Head of caudate nucleus (tissue), 42 donors: ENCODE results near the gene CSTF3.
"Not testable (repeated sequence)": the region's sequence is repeated elsewhere in the genome, so short reads cannot be mapped to it uniquely, and the experiment has no call there.

Source experiments
- DNase-seq, 42 donors: peaks; one replicate each; pipeline versions ENCODE4 v3.0.0 to v3.0.0-alpha.2; 2020 to 2021; ENCODE audit warnings: mixed read lengths in 7 of 42
- intact Hi-C: fragments of 100-400 bp; cut with DNase I; formaldehyde crosslinking; loops from one replicate; pipeline ENCODE4 v1.15.0; 2022

The CSTF3 gene

DNA sequence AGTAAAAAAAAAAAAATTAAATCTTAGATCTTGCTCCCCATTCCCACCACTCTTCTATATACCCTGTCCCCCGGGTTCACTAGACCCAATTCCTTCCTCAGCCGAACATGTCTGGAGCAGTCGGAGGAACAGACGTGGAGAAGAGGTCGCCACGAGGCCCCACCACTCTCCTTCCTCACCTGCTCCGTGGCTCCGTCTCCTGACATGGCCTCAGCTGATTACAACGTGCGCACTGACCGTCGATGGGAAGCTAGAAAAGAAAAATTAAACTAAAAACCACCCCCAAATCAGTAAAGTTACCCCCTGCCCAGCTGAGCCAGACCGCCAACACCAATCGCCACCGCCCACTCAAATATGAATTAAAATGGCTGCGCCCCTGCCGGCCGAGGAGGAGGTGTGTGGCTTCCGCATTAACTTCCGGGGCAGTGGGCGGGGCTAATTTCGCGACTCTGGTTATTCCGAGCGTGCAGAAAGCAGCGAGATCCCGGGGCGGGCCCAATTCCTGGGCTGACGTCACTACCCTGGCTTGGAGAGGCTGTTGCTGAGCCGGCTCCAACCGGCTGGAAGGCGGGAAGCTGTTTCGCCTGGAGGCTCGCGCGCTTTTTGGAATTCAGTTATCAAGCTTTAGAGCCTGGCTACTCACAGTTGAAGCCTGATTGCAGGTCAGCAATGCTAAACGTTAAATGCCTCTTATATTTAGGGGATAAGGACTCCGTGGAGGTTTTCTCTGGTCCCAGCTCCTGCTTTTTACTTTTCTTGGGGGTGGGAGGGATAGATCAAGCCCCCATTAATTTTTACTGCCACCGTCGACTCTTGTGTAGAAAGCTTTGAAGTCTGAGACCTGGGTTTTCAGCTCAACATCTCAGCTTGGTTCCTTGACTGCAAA is at the start of gene CSTF3:
Gene CSTF3, minus strand, starts transcription at position 361 of the 886 bp plus-strand sequence. Its CDS starts 155 bp downstream, at position 206.
- peak; percentile 100 for DNase-seq
- intact Hi-C loops: loop anchor here (5.0 kb wide), 2 partner anchors 96 to 531 kb away; partner anchors contain the start of gene HIPK3

DNA sequence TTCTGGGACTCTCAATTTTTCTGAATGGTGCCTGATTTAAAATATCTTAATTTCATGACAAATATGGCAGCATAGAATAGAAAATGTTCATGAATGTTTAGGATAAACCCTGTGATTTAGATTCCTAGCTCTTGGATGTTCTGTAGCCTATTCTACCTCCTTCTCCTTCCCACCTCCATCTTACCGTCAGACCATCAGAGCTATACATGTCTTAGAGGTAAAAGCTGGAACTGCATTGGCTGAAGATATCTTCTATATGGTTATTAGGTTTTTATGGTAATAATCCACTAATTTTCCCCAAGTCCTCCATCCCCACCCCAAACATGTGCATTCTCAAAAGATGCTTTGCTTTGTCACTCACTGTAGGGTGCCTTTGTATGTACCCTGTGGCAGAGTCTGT is 46.9 kb upstream of the CSTF3 start:
- intact Hi-C loops: no loop called here
- DNase-seq: no peak

GRCh38 chr11:33207408-33207985 is 46.2 kb upstream of the CSTF3 start:
- intact Hi-C loops: no loop called here
- DNase-seq: no peak

- peak in 1 of 42 donors; percentile 38 for DNase-seq
- intact Hi-C loops: no loop called here
Measured at GRCh38 chr11:33197915-33198727, 36.8 kb upstream of the CSTF3 start.

DNA sequence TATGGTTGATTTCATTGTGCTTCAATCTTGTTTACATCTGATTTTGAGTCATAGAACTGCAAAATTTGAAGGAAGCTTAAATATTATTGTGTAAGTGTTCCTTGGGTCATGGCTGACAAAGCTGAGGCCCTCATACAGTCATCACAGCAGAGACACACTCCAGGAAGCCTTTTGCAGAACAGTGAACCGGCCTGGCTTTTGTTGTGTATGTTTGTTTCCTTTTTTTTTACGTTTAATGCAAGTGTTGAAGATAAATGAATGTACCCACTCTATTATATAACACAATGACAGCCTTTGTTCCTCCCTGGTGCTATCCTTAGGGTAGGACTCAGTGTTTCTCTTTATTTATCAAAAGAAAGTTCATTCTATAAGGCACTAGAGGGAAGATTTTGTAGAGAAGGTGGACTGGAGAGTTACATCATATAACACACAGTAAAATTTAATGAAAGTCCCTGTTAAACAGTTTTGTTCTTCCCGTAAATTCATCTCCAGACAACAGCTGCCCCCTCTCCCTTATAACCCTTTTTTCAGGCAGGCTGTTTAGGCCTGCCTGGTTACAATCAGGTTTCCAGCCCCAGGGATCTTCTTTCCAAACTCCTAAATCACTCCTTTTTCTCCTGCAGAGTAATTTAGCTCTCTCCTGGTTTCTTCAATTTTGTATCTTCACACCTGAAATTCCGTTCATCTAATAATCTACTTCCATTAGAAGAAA is 34.3 kb upstream of the CSTF3 start:
- DNase-seq: peak in 1 of 42 donors; percentile 41
- intact Hi-C loops: no loop called here

GRCh38 chr11:33194455-33194854 is 33.2 kb upstream of the CSTF3 start:
- peak in 1 of 42 donors; percentile 1 for DNase-seq
- intact Hi-C loops: no loop called here

DNA sequence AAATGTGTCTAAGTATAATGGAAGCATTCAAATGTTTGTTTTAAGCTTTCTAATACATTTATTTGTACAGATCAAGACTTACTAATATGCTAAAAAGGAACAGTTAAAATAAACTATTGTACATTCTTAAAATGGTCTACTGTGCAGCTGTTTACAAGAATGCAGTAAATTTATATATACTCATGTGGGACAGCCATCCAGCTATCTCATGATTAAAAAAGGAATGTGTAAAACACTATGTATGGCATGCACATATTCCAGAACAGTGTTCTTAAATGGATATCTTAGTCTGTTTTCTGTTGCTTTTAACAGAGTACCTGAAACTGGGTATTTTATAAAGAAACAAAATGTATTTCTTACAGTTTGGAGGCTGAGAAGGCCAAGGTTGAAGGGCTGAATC is 30.2 kb upstream of the CSTF3 start:
- no peak for DNase-seq
- intact Hi-C loops: no loop called here

GRCh38 chr11:33187998-33188722 is 26.9 kb upstream of the CSTF3 start:
- intact Hi-C loops: no loop called here
- peak in 4 of 42 donors; percentile 5 to 18 (median 10) for DNase-seq

DNA sequence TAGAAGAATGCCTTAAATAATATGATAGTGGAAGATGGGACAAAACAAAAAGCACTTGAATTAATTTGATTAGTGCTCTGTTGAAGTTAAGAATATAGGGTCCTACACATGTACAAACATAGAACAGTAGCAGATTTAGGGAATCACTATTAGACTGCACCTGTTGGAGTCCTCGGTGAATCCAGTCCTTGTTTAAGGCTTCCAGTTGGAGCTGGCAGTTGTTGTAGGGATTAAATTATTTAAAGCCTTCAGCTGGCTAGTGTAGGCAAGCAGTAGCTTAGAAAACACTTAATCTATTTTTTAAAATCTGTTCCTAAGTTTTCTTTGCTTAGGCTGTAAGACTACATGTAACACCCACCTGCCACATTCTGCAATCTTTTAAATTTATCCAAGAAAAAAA is 24.5 kb upstream of the CSTF3 start:
- intact Hi-C loops: no loop called here
- no peak for DNase-seq

- DNase-seq: no peak
- intact Hi-C loops: no loop called here
Measured at GRCh38 chr11:33182246-33182878, 21.1 kb upstream of the CSTF3 start.

- DNase-seq: no peak
- intact Hi-C loops: no loop called here
Measured at GRCh38 chr11:33179348-33179803, 18.1 kb upstream of the CSTF3 start.

GRCh38 chr11:33178443-33179180 is 17.3 kb upstream of the CSTF3 start:
- intact Hi-C loops: no loop called here
- no peak for DNase-seq

DNA sequence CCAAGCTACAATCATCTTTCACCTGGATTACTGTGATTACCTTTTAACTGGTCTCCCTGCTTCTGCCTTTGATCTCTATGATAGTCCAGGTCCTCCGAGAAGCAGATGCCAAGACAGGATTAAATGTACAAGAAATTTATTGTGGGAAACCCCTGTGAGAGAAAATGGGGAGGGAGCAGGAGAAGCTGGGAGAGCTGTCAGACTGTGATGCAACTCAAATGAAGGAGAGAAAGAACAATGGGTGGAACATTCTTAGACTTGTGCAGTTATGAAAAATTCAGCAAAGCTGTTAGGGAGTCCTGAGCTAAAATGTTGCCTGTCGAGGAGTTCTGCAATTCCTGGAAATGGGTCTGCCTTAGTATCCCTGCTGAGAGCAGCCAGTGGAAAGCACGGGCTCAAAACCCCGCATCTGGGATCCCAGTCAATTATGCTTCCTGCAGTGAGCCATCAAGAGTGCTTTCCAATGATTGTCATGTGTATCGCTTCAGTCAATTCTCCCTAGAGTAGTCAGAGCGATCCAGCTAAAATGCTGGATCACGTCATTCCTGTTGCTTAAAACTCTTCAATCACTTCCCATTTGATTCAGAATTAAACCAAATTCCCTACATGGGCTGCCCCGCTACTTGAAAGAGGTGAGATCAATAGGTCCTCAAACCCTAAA is 16.5 kb upstream of the CSTF3 start:
- DNase-seq: no peak
- intact Hi-C loops: no loop called here

- intact Hi-C loops, DNase-seq: not testable (repeated sequence)
Measured at GRCh38 chr11:33176760-33177159, 15.5 kb upstream of the CSTF3 start.

GRCh38 chr11:33172996-33173395 is 11.7 kb upstream of the CSTF3 start:
- intact Hi-C loops: no loop called here

DNA sequence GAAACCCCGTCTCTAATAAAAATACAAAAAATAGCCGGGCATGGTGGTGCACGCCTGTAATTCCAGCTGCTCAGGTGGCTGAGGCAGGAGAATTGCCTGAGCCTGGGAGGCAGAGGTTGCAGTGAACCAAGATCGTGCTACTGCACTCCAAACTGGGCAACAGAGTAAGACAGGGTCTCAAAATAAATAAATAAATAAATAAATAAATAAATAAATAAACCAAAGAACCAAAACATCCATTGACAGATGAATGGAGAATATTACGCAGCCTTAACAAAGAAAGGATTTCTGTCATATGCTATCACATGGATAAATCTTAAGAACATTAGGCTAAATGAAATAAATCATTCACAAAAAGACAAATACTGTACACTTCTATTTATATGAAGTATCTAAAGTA is 11.1 kb upstream of the CSTF3 start:
- no peak for DNase-seq
- intact Hi-C loops: no loop called here

More at GRCh38 chr11:33172996-33173395, 11.7 kb upstream of the CSTF3 start:
- DNase-seq: no peak

GRCh38 chr11:33171251-33171650 is 10.0 kb upstream of the CSTF3 start:
- intact Hi-C loops: no loop called here
- DNase-seq: no peak
